Measurements from ENCODE around the gene LIG4.
"Not testable (repeated sequence)": the region's sequence is repeated elsewhere in the genome, so short reads cannot be mapped to it uniquely, and the experiment has no call there.

Gene LIG4

DNA sequence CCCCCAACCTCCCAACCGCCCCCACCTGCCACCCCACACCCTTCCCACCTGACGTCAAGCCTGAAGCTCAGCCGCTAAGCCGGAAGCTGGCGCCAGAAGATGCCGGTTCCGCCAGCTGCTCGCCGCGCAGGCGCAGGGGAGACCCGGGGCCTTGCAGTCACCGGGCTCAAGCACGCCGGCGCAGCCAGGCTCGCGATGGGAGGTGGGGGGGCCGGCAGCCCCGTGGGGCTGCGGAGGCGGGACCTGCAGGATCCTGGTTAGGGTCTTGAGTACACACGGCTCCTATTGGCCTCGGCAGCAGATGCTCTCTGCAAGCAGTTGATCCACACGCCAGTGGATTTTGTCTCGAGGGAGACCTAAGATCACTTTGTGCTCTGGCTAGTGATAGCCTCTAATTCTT lies at the start of gene LIG4:
LIG4 (minus strand) TSS at position 101 of the 400 bp plus-strand sequence. CDS start 4,268 bp downstream, outside the sequence.
- DNase-seq (ENCODE audit: low spot score): peak; percentile 94

DNA sequence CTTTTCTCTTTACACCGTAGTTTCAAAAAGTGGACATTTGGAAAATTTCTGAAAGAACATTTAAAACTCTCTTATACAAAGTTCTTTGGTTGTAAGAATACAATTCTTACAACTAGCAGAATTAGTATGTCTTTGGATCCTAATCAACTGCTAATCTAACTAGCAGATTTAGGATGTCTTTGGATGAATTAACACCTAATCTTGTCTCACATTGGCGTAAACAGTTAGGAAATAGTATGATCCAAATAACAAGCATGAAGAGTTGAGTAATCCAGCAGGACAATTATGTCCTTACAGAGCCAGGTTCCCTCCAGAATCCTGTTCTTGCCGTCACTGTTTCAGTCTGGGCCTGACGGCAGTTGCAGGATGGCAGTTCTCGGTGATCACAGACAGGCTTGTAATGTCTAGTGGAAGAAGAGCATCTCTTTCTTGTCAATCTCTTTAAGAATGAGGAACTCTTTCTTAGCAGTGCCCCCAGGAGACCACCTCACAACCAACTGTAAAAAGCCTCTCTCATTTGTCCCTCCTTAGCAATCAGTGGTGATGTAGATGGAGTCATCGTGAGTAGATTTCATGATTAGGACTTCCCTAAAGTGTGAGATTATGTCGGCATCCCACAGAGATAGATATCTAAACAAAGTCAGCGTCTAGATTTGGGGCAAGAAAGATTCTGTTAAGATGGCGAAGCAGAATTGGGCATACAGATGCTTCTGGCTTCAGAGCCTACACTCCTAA lies 48.5 kb upstream of the LIG4 start:
- no peak for DNase-seq (ENCODE audit: low spot score)

DNA sequence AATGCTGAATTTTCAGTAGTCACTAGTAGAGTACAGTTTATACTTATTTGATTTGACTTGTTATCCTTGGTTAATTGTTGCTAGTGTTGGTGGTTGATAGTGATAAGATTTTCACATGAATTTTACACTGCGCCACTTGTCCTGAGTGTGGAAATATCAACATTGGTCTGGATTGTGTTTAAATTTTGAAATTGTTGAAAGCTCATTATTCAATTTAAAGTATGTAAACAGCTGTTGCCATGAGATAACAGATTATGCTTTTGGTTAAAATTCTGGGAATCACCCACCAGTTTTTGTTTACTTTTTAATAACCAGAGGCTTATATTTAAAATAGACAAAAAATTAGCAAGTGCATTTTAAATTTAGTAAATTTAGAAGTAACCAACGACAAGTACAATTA lies 41.9 kb upstream of the LIG4 start:
- no peak for DNase-seq (ENCODE audit: low spot score)

GRCh38 chr13:108249150-108249549 lies 33.8 kb upstream of the LIG4 start:
- no peak for DNase-seq (ENCODE audit: low spot score)

DNA sequence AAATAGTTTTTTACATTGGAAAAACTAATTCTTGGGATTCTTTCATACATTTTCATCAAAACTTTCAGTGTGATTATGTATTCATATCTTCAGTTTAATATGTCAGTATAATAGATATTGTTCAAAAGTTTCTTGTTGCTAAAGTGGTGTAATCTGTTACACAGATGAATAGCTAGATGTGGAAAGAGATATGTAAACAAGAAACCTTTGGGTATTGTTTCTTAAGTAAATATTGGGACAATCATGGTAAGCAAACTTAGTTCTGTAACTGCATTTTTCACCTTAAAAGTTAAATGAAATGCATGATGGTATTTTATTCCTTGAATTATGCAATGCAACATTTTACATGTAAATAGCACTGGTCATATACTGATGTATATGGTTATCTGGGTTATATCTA lies 15.0 kb upstream of the LIG4 start:
- DNase-seq (ENCODE audit: low spot score): no peak

DNA sequence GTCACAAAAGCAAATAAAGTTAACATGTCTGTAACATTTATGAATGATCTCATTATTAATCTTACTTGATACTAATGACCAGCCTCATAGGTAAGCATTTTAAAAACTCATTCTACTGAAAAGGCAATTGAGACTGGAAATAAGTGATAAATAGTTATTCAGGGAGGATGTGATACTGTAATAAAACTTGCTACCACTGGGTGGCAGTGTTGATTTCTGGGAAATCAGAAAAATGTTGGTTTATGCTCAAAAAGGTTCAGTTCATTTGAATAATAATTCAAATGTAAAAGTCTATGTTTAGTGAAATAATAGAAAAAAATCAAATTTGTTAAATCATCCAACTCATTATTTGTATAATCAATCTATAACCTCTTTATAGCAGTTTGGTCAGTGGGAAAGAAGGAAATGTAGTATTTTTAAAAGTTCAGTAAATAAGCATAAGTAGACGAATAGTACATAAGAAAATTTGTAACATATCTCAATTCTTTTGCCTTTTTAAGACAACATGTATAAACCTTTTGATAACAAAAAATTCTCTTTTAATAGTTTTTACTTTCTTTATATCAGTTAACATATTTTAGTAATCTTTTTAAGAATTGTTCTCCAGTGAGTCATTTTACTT lies 12.4 kb upstream of the LIG4 start:
- DNase-seq (ENCODE audit: low spot score): peak; percentile 39

- no peak for DNase-seq (ENCODE audit: low spot score)
Measured at GRCh38 chr13:108226184-108226583, 10.8 kb upstream of the LIG4 start.

DNA sequence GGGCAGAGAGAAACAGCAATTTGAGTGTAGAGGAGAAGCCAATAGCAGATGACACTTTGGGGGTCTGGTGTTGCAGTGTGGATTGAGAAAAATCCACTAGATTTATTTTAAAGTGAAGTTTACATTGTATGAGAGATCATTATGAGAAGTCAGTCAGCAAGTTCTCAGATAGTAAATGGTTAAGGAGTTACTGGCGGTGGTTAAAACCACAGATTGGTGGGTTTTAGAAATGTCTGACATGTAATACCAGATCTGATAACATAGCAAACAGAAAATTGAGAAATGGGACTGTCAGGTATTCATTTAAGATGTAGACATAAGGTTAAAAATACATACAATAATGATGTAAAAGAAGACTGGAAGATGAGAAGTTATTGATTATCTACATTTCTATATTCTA lies 10.1 kb upstream of the LIG4 start:
- no peak for DNase-seq (ENCODE audit: low spot score)

DNA sequence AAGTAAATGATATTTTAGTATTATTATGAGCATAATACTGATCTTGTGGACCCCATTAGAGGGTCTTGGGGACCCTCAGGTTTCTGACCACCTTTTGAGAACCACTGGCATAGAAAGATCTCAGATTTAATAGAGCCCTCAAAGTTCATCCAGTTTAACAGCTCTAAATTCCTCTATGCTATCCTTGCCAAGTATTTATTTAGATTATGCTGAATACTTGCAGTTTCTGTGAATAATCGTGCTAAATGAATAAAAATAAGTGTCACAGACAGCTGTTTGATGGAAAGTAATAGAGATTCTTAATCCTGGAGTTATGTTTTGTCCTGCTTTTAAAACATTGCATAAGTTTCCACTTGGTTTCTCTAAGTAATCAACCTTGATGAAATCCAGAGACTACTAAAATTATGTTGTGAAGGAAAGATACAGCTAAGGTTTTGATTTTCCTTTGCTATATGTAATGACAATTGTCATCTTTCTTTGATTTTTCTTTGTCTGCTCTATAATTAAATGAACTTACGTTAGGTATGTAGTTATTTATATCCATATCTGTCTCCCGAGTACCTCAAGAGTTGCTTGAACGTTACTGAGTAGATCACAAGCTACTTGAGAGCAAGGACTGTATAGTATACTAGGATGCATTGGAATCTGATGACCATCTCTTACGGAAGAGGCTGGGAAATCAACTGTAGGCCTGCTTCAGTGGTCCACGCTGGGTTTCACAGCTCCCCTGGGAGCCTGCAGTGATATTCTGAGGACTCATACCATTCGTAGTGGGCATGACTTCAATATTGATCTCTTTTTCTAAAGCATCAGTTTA lies 8.6 kb upstream of the LIG4 start:
- DNase-seq (ENCODE audit: low spot score): no peak

DNA sequence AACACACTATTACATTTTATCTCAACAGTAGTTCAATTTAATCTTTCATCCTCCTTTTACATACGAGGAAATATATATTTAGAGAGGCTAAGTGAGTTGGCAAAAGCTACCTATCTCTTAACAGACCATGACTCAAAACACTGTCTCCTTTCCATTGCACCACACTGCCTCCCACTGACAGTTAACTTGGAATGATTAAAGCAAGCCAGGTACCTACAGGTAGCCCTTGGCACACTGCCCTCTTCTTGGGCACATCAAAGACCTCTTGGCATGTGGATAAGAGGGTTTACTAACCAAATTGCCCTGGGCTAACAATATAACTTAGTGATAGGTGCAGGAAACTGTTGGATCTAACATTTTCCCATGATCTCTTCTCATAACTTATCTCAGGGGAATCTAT lies 4.7 kb upstream of the LIG4 start:
- DNase-seq (ENCODE audit: low spot score): peak; percentile 61

GRCh38 chr13:108218044-108218974 lies 3.0 kb upstream of the LIG4 start, which contains the start of gene ABHD13:
TSS of gene ABHD13 (plus strand) at chr13:108218392. CDS start at chr13:108229219, 10,827 bp downstream.
- DNase-seq (ENCODE audit: low spot score): peak; percentile 95

DNA sequence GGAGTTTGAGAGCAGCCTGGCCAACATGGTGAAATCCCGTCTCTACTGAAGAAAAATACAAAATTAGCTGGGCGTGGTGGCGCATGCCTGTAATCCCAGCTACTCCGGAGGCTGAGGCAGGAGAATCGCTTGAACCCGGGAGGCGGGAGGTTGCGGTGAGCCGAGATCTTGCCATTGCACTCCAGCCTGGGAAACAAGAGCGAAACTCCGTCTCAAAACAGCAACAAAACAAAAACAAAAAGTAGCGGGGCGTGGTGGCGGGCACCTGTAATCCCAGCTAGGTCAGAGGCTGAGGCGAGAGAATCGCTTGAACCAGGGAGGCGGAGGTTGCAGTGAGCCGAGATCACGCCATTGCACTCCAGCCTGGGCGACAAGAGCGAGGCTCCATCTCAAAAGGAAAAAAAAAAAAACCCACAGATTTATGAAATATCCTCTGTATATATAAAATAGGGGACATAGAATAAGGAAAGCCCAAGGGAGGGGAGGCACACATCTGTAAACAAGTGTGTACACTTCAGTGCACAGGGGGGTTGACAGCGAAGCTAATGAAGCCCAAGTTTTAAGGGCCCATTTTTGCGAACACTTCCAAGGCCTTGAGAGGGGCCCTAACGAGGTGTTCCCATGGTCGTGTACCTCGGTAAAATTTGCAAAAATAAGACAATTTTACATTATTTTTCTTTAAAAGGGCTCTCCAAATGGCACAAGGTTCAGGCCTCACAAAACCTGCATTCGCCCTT lies 2.1 kb upstream of the LIG4 start:
- DNase-seq (ENCODE audit: low spot score): not testable (repeated sequence)

DNA sequence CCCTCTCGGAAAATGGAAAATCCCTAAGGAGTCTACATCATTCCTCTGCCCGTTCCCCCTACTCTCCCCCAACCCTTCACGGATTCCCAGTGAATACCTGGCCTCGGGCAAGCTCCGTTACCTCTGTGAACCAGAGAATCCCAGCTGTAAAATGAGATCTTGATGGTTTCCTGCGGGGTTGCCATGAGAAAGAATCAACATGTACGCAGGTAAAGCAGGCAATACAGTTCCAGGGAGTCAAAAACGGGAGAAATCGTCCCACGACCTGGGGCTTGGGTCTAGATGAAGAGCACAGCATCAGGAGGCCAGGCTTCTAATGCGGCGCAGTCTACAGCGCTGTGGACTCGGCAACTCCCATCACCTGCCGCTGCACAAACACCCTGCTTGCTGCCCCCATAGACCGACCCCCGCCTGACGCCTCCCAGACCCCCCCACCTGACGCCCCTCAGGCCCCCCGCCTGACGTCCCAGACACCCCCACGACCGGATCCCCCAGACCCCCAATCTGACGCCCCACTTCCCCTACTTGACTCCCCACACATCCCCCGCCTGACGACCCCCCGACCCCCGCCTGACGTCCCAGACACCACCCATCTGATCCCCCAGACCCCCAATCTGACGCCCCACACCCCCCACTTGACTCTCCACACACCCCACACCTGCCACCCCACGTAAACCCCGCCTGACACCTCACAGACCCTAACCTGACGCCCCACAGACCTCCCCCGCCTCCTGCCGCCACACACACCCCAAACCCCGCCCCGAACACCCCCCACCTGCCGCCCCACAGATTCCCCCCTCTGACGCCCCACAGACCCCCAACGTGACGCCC lies 680 bp downstream of the LIG4 start:
- DNase-seq (ENCODE audit: low spot score): peak; percentile 27

- DNase-seq (ENCODE audit: low spot score): peak; percentile 77
Measured at GRCh38 chr13:108213946-108214345, 1.4 kb downstream of the LIG4 start.

DNA sequence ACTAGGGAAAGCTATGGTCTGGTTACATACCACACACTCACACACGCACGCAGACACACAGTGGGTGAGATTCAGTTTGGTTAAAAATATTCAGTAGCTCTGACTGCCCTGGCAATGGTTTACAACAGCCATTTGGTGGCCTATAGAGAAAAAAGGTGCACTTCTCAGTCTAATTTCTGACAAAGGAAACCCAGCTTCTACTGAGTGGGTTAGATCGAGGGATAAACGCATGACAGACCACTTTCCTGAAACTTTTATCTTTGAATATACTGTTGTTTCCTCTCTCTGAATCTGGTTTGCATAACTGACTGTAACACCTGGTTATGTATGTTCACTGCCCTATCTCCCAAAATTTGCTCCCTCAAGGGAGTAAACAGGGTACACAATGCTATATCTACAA lies 2.5 kb downstream of the LIG4 start:
- no peak for DNase-seq (ENCODE audit: low spot score)

DNA sequence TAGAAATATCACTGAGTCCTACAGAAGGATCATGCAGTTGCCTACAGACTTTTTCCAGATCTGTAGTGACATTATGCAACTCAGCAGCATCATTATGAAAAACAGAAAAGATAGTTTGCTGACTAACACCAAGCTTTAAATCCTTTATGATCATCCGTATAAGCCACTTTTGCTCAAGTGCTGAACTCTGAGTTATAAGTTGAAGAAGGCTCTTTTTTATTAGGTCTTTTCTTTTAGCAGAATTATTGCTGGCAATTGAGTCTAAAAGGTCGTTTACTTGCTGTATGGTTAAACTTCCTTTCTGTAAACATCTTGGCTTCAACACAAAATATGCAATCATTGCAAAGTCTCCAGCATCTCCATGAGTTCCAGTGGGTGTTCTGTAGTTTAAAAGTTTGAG lies 4.8 kb downstream of the LIG4 start:
- no peak for DNase-seq (ENCODE audit: low spot score)

- DNase-seq (ENCODE audit: low spot score): peak; percentile 70
Measured at GRCh38 chr13:108200781-108201398, 14.4 kb downstream of the LIG4 start.

- DNase-seq (ENCODE audit: low spot score): no peak
Measured at GRCh38 chr13:108195861-108196260, 19.5 kb downstream of the LIG4 start.

- DNase-seq (ENCODE audit: low spot score): no peak
Measured at GRCh38 chr13:108195146-108195545, 20.2 kb downstream of the LIG4 start.
